Hepatocyte (in vitro differentiated cells): ENCODE measurements around the gene FBXO9. TPM values are rescaled to one million over a fixed set of nuclear protein-coding genes. Genes with fewer than 3 reads are reported as not detected.
A peak's percentile ranks its signal among the peaks of the same experiment; 100 is the strongest.

ENCODE experiments used
- DNase-seq: peaks from one replicate; pipeline ENCODE4 v3.0.0-alpha.2; 2016; ENCODE audit warnings: low spot score
- H2AFZ ChIP-seq: fragments of 200-600 bp; sonication (generic); 2 replicates; pipeline ENCODE4 v1.6.0; 2016; ENCODE audit warnings: antibody characterized with exemption, mild to moderate bottlenecking
- H3K27ac ChIP-seq: fragments of 200-600 bp; sonication (generic); 2 replicates; pipeline ENCODE4 v1.5.1; 2016; ENCODE audit warnings: mild to moderate bottlenecking
- H3K27me3 ChIP-seq: fragments of 200-600 bp; sonication (generic); 2 replicates; pipeline ENCODE4 v1.6.1; 2016
- H3K36me3 ChIP-seq: fragments of 200-600 bp; sonication (generic); replicated peaks from 2 replicates; pipeline ENCODE4 v1.5.1; 2016; ENCODE audit warnings: low read depth; ENCODE audit not compliant: insufficient read depth
- H3K4me1 ChIP-seq: fragments of 200-600 bp; sonication (generic); 2 replicates; pipeline ENCODE4 v1.5.1; 2016; ENCODE audit warnings: mild to moderate bottlenecking, moderate library complexity; ENCODE audit not compliant: insufficient read depth
- H3K4me2 ChIP-seq: fragments of 200-600 bp; sonication (generic); 2 replicates; pipeline ENCODE4 v1.6.0; 2016
- H3K4me3 ChIP-seq: fragments of 200-600 bp; sonication (generic); 2 replicates; pipeline ENCODE4 v1.5.1; 2016; ENCODE audit warnings: mild to moderate bottlenecking
- H3K79me2 ChIP-seq: fragments of 200-600 bp; sonication (generic); 2 replicates; pipeline ENCODE4 v1.6.0; 2017; ENCODE audit warnings: mild to moderate bottlenecking
- H3K9me2 ChIP-seq: fragments of 200-600 bp; sonication (generic); replicated peaks from 2 replicates; pipeline ENCODE4 v1.6.0; 2017; ENCODE audit warnings: mild to moderate bottlenecking; ENCODE audit not compliant: insufficient read depth
- H3K9me3 ChIP-seq: fragments of 200-600 bp; sonication (generic); 2 replicates; pipeline ENCODE4 v1.5.1; 2016; ENCODE audit warnings: low read depth, mild to moderate bottlenecking
- H4K20me1 ChIP-seq: fragments of 200-600 bp; sonication (generic); 2 replicates; pipeline ENCODE4 v1.6.0; 2016; ENCODE audit warnings: mild to moderate bottlenecking; ENCODE audit not compliant: insufficient read depth, poor library complexity, severe bottlenecking
- EZH2 ChIP-seq: fragments of 200-600 bp; sonication (generic); IDR thresholded peaks from 2 replicates; pipeline ENCODE4 v1.6.1; 2016; ENCODE audit warnings: antibody characterized with exemption, mild to moderate bottlenecking, borderline replicate concordance
- EZH2phosphoT487 ChIP-seq: fragments of 200-600 bp; sonication (generic); IDR thresholded peaks from one replicate; pipeline ENCODE4 v1.6.1; 2018; ENCODE audit warnings: antibody characterized with exemption, mild to moderate bottlenecking, low read depth, moderate library complexity; ENCODE audit not compliant: unreplicated experiment, severe bottlenecking
- WGBS: methylation state at CpG from one replicate; pipeline ENCODE4 v1.1.6; 2016; ENCODE audit warnings: low lambda C conversion rate; ENCODE audit errors: missing lambda C conversion rate; 5-methylcytosine and 5-hydroxymethylcytosine counted together
- polyA plus RNA-seq: library from polyadenylated mRNA; unstranded; fragments of >200 nt; fragmentation: Nextera tagmentation; extraction: Ambion mirVana; gene quantifications from 2 replicates; pipeline ENCODE4 v1.2.1, GENCODE V29; 2016
- total RNA-seq: library from RNA; depleted of rRNA; stranded (reverse); fragments of >200 nt; gene quantifications from 2 replicates; pipeline ENCODE4 v1.2.3, GENCODE V29; 2014
- TF ChIP-seq, protein P1 (sequence below): fragments of 200-600 bp; sonication (generic); IDR thresholded peaks from 2 replicates; pipeline ENCODE4 v1.5.1; 2016; ENCODE audit warnings: antibody characterized with exemption, mild to moderate bottlenecking; ENCODE audit not compliant: poor library complexity

FBXO9 gene
- total and polyA plus RNA-seq, 2 experiments from 2014 or later = 33.3 to 79.8 TPM

DNA sequence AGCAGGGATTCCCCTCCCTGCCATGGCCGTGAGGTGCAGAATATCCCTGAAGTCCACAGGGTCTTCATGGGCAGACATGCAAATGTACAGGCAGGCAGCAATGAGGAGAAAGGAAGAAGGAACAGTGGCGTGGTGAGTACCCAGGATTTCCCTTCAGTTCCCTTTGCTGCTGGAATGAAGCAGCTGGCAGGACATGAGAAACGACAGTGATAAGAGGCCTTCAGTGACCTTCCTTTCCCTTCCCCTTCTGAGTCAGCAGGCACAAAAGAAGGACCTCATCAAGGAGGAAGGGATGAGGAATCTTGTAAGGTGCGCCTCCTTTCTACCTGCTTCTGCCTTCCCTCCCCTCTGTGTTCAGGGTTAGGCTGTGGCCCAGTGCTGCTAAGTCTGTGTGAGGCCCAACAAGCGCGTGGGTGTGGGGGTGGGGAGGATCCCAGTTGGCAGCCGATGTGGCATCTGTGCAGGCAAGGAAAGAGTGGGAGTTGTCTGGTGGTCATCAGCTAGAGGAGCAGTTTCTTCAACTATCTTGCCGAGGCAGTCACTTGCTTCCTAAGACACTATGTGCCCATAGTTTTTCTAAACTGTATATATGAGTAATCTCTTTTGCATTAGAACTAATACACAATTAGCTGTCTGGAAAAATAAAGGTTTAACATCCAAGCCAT is 29.5 kb upstream of the FBXO9 start:
- no peaks in the 10 kb centered on the region for H3K36me3 ChIP-seq
- DNase-seq = no peak
- no peaks in the 10 kb centered on the region for H3K4me1 ChIP-seq
- H3K27ac ChIP-seq = no peak overlapping the region
- H3K79me2 ChIP-seq = peaks cover 13% of the 10 kb centered on the region
- TF ChIP-seq, protein P1, sequence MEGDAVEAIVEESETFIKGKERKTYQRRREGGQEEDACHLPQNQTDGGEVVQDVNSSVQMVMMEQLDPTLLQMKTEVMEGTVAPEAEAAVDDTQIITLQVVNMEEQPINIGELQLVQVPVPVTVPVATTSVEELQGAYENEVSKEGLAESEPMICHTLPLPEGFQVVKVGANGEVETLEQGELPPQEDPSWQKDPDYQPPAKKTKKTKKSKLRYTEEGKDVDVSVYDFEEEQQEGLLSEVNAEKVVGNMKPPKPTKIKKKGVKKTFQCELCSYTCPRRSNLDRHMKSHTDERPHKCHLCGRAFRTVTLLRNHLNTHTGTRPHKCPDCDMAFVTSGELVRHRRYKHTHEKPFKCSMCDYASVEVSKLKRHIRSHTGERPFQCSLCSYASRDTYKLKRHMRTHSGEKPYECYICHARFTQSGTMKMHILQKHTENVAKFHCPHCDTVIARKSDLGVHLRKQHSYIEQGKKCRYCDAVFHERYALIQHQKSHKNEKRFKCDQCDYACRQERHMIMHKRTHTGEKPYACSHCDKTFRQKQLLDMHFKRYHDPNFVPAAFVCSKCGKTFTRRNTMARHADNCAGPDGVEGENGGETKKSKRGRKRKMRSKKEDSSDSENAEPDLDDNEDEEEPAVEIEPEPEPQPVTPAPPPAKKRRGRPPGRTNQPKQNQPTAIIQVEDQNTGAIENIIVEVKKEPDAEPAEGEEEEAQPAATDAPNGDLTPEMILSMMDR = no peak
- TF ChIP-seq EZH2 = no peak
- no peak for TF ChIP-seq EZH2phosphoT487
- H3K4me2 ChIP-seq = no peak overlapping the region
- WGBS = 87% methylated on average over 8 of the region's 8 CpGs
- H2AFZ ChIP-seq = no peak overlapping the region
- H3K9me3 ChIP-seq = no peaks in the 10 kb centered on the region
- no peaks in the 10 kb centered on the region for H3K27me3 ChIP-seq
- H4K20me1 ChIP-seq = no peaks in the 10 kb centered on the region
- H3K9me2 ChIP-seq = no peaks in the 10 kb centered on the region
- H3K4me3 ChIP-seq = no peak overlapping the region

DNA sequence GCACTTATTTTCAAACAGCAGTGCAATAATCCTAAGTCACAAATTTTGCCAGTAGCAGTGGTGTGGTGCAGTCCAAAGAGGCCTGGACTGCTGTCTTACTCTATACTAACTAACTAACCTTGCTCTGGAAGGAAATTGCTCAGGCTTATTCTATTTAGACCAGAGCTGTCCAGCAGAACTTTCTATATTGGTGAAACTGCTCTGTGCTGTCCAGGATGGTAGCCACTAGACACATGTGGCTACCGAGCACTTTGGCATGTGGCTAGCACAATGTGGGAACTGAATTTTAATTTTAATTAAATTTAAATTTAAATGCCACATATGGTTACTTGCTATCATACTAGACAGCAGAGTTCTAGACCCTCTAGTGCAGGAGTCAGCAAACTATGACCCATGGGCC is 27.1 kb upstream of the FBXO9 start:
- Histone ChIP-seq H3K36me3 (no peaks in the 10 kb centered on the region), H3K27ac (no peak overlapping the region), H3K9me2 (no peaks in the 10 kb centered on the region), H3K4me3 (no peak overlapping the region), H3K79me2 (peaks cover 26% of the 10 kb centered on the region), H2AFZ (no peak overlapping the region), H3K27me3 (no peaks in the 10 kb centered on the region), H3K4me2 (no peak overlapping the region), H3K9me3 (no peaks in the 10 kb centered on the region), H3K4me1 (peaks cover 10% of the 10 kb centered on the region), H4K20me1 (no peaks in the 10 kb centered on the region)
- WGBS = 100% methylated on average over 1 of the region's 1 CpG
- no peak for DNase-seq
- TF ChIP-seq EZH2 (no peak), EZH2phosphoT487 (no peak)
- TF ChIP-seq, protein P1 = no peak

DNA sequence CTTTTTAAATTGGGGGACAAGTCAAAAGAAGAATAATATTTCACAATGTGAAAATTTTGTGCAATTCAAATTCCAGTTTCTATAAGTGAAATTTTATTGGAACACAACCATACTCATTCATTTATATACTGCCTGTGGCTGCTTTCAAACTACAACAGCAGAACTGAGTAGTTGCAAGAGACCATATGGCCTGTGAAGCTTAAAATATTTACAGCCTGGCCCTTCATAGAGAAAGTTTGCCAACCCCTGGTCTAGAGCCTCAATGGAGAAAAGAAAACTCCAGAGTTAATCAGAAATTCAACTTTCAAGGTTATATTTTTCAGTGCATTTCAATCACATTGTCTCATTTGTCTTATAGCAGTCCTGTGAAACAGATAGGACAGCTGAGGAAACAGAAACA is 26.6 kb upstream of the FBXO9 start:
- Histone ChIP-seq H2AFZ (no peak overlapping the region), H3K4me3 (no peak overlapping the region), H3K36me3 (no peaks in the 10 kb centered on the region), H3K4me2 (no peak overlapping the region), H3K27me3 (no peaks in the 10 kb centered on the region), H3K9me3 (no peaks in the 10 kb centered on the region), H4K20me1 (no peaks in the 10 kb centered on the region), H3K9me2 (no peaks in the 10 kb centered on the region), H3K4me1 (peaks cover 10% of the 10 kb centered on the region), H3K27ac (no peak overlapping the region), H3K79me2 (peaks cover 30% of the 10 kb centered on the region)
- TF ChIP-seq EZH2 (no peak), EZH2phosphoT487 (no peak)
- TF ChIP-seq, protein P1 = no peak
- DNase-seq = no peak

DNA sequence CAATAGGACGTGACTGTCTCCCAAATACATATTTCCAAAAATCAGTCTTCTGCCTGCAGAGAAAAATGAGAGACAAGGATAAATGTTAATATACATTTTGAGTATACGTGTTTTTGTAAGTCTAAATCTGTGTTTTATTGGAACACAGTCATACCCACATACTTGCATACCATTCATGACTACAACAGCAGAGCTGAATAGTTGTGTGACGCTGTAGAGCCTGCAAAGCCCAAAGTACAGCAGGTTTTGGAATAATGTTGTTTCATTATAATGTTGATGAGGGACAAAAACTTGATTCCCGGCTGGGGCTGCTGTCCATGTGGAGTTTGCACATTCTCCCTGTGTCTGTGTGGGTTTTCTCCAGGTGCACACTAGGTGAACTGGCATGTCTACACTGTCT is 23.8 kb upstream of the FBXO9 start:
- H3K4me1 ChIP-seq = peaks cover 13% of the 10 kb centered on the region
- H3K9me2 ChIP-seq = no peaks in the 10 kb centered on the region
- H3K4me2 ChIP-seq = peak overlapping the region; percentile 4
- TF ChIP-seq, protein P1 = no peak
- TF ChIP-seq EZH2 (no peak), EZH2phosphoT487 (no peak)
- no peaks in the 10 kb centered on the region for H3K36me3 ChIP-seq
- 87% methylated on average over 4 of the region's 4 CpGs for WGBS
- no peaks in the 10 kb centered on the region for H3K9me3 ChIP-seq
- no peaks in the 10 kb centered on the region for H3K27me3 ChIP-seq
- no peak for DNase-seq
- H3K27ac ChIP-seq = peak overlapping the region; percentile 42
- no peak overlapping the region for H3K4me3 ChIP-seq
- H3K79me2 ChIP-seq = peaks cover 37% of the 10 kb centered on the region
- H2AFZ ChIP-seq = no peak overlapping the region
- no peaks in the 10 kb centered on the region for H4K20me1 ChIP-seq
